Esophagus squamous epithelium (tissue), 5 donors: ENCODE data around the gene TSPEAR. TPM values are rescaled to one million over a fixed set of nuclear protein-coding genes. Genes with fewer than 3 reads are reported as not detected.

Experiments
- DNase-seq: peaks from one replicate; lab custom pipeline; 2025; lab: John Stamatoyannopoulos, UW
- H3K27ac ChIP-seq, 4 donors: fragments of 200-600 bp; sonication (generic); one replicate each; pipeline ENCODE4 v1.5.1; 2016 to 2019; ENCODE audit warnings: mild to moderate bottlenecking in 1 of 4
- H3K27me3 ChIP-seq, 4 donors: fragments of 200-600 bp; sonication (generic); 1 replicate in 3 of 4; 2 replicates in 1 of 4; pipeline versions ENCODE4 v1.5.1 to v1.6.0; 2017 to 2021; ENCODE audit warnings: antibody characterized with exemption in 1 of 4
- H3K36me3 ChIP-seq, 3 donors: fragments of 200-600 bp; sonication (generic); one replicate each; pipeline ENCODE4 v1.5.1; 2016 to 2019
- H3K4me1 ChIP-seq, 3 donors: fragments of 200-600 bp; sonication (generic); one replicate each; pipeline ENCODE4 v1.5.1; 2017 to 2019
- H3K4me3 ChIP-seq, 4 donors: fragments of 200-600 bp; sonication (generic); 1 replicate in 3 of 4; 2 replicates in 1 of 4; pipeline ENCODE4 v1.5.1; 2016 to 2019; ENCODE audit warnings: mild to moderate bottlenecking in 2 of 4, moderate library complexity in 1 of 4
- H3K9me3 ChIP-seq, 3 donors: fragments of 200-600 bp; sonication (generic); one replicate each; pipeline ENCODE4 v1.5.1; 2016 to 2019
- CTCF ChIP-seq, 6 experiments: fragments of 450-650 bp in 4 of 6; fragments of 200-600 bp in 2 of 6; sonication (generic) in 2 of 6; IDR thresholded peaks; one replicate each; pipeline ENCODE4 v1.5.1; 2016 to 2019; ENCODE audit warnings: antibody characterized with exemption in 6 of 6, mild to moderate bottlenecking in 4 of 6, moderate library complexity in 4 of 6
- POLR2A ChIP-seq, 4 donors: fragments of 450-650 bp; IDR thresholded peaks; one replicate each; pipeline ENCODE4 v1.6.1; 2017; ENCODE audit warnings: antibody characterized with exemption in 4 of 4, mild to moderate bottlenecking in 4 of 4, moderate library complexity in 3 of 4
- WGBS, 2 donors: methylation state at CpG; one replicate each; pipeline ENCODE4 v1.1.5; 2018; 5-methylcytosine and 5-hydroxymethylcytosine counted together
- intact Hi-C: fragments of 100-400 bp; cut with DNase I; formaldehyde crosslinking; loops from one replicate; pipeline ENCODE4 v1.15.0; 2022
- total RNA-seq, 4 donors: library from RNA; depleted of rRNA; stranded (reverse); fragments of >200 nt; gene quantifications; one replicate each; pipeline ENCODE4 v1.1.0, GENCODE V29; 2016
- donor health status: DM: yes; HTN: yes; CAD: no.

The TSPEAR gene
- total RNA-seq, 4 donors from 2014 or later = not detected

- no peak for DNase-seq
- intact Hi-C loops = no loop called here
- Histone ChIP-seq H3K27me3 (peaks cover 0 to 85% (median 9%) of the 10 kb centered on the region in 4 donors), H3K36me3 (no peaks in the 10 kb centered on the region), H3K4me3 (no peak overlapping the region), H3K4me1 (peaks cover 0 to 1% (median 0%) of the 10 kb centered on the region in 3 donors), H3K9me3 (no peaks in the 10 kb centered on the region), H3K27ac (no peak overlapping the region)
- TF ChIP-seq POLR2A (IDR thresholded peaks at IDR 0.05) (no peak), CTCF (IDR thresholded peaks at IDR 0.05) (no peak)
These were observed 5.6 kb upstream of the TSPEAR start for GRCh38 chr21:44716984-44717383.

- Histone ChIP-seq H3K4me1 (peaks cover 0 to 22% (median 3%) of the 10 kb centered on the region in 3 donors), H3K4me3 (no peak overlapping the region), H3K36me3 (no peaks in the 10 kb centered on the region), H3K9me3 (no peaks in the 10 kb centered on the region), H3K27me3 (peaks cover 3 to 86% (median 20%) of the 10 kb centered on the region in 4 donors), H3K27ac (no peak overlapping the region)
- 31 to 41% methylated on average over 8 of the region's 8 CpGs for WGBS, 2 donors
- no peak for DNase-seq
- intact Hi-C loops = no loop called here
- no peak for TF ChIP-seq CTCF (IDR thresholded peaks at IDR 0.05)
- TF ChIP-seq POLR2A (IDR thresholded peaks at IDR 0.05) = no peak
These were observed 3.5 kb upstream of the TSPEAR start for GRCh38 chr21:44714905-44715304.

- WGBS, 2 donors = 90 to 93% methylated on average over 7 to 10 of the region's 10 CpGs
- Histone ChIP-seq H3K4me1 (peaks cover 0 to 33% (median 13%) of the 10 kb centered on the region in 3 donors), H3K36me3 (no peaks in the 10 kb centered on the region), H3K9me3 (no peaks in the 10 kb centered on the region), H3K27ac (no peak overlapping the region), H3K27me3 (peaks cover 9 to 86% (median 25%) of the 10 kb centered on the region in 4 donors), H3K4me3 (no peak overlapping the region)
- DNase-seq = no peak
- intact Hi-C loops = no loop called here
- no peak for TF ChIP-seq POLR2A (IDR thresholded peaks at IDR 0.05)
- no peak for TF ChIP-seq CTCF (IDR thresholded peaks at IDR 0.05)
These were observed 2.5 kb upstream of the TSPEAR start for GRCh38 chr21:44713846-44714245.

GRCh38 chr21:44713130-44713529 lies 1.8 kb upstream of the TSPEAR start:
- Histone ChIP-seq H3K27me3 (peaks cover 9 to 86% (median 28%) of the 10 kb centered on the region in 4 donors), H3K4me3 (no peak overlapping the region), H3K9me3 (no peaks in the 10 kb centered on the region), H3K4me1 (peaks cover 0 to 39% (median 13%) of the 10 kb centered on the region in 3 donors), H3K27ac (no peak overlapping the region), H3K36me3 (no peaks in the 10 kb centered on the region)
- WGBS, 2 donors = 57 to 73% methylated on average over 5 to 7 of the region's 9 CpGs
- intact Hi-C loops = no loop called here
- TF ChIP-seq POLR2A (IDR thresholded peaks at IDR 0.05) = no peak
- DNase-seq = no peak

- peaks cover 9 to 88% (median 30%) of the 10 kb centered on the region in 4 donors for H3K27me3 ChIP-seq
- peaks cover 0 to 39% (median 13%) of the 10 kb centered on the region in 3 donors for H3K4me1 ChIP-seq
- H3K36me3 ChIP-seq = no peaks in the 10 kb centered on the region
- TF ChIP-seq POLR2A (IDR thresholded peaks at IDR 0.05) (no peak), CTCF (IDR thresholded peaks at IDR 0.05) (no peak)
- no peaks in the 10 kb centered on the region for H3K9me3 ChIP-seq
- no peak overlapping the region for H3K27ac ChIP-seq
- DNase-seq = no peak
- intact Hi-C loops = no loop called here
- H3K4me3 ChIP-seq = no peak overlapping the region
- WGBS, 2 donors = 59 to 66% methylated on average over 4 to 11 of the region's 22 CpGs
These were observed 1.0 kb upstream of the TSPEAR start for GRCh38 chr21:44712203-44713028.
